Neural progenitor cell (in vitro differentiated cells): ENCODE data around the gene OPCML. TPM values are rescaled to one million over a fixed set of nuclear protein-coding genes. Genes with fewer than 3 reads are reported as not detected.

Experiments used
- DNase-seq: peaks from one replicate; pipeline ENCODE4 v3.0.0-alpha.2; 2016; ENCODE audit warnings: low spot score
- H2AFZ ChIP-seq: fragments of 200-600 bp; sonication (generic); replicated peaks from 2 replicates; pipeline ENCODE4 v1.6.1; 2016; ENCODE audit warnings: antibody characterized with exemption
- H3F3A ChIP-seq: fragments of 200-600 bp; sonication (generic); 2 replicates; pipeline ENCODE4 v1.6.1; 2016; ENCODE audit warnings: antibody characterized with exemption, low read depth
- H3K27ac ChIP-seq: fragments of 200-600 bp; sonication (generic); 2 replicates; pipeline ENCODE4 v1.5.1; 2016; ENCODE audit warnings: mild to moderate bottlenecking
- H3K27me3 ChIP-seq: fragments of 200-600 bp; sonication (generic); 2 replicates; pipeline ENCODE4 v1.6.1; 2016; ENCODE audit warnings: mild to moderate bottlenecking, moderate library complexity
- H3K36me3 ChIP-seq: fragments of 200-600 bp; sonication (generic); 2 replicates; pipeline ENCODE4 v1.5.1; 2016
- H3K4me1 ChIP-seq: fragments of 200-600 bp; sonication (generic); 2 replicates; pipeline ENCODE4 v1.6.1; 2016; ENCODE audit warnings: mixed run types
- H3K4me2 ChIP-seq: fragments of 200-600 bp; sonication (generic); 2 replicates; pipeline ENCODE4 v1.6.1; 2016
- H3K4me3 ChIP-seq: fragments of 200-600 bp; sonication (generic); 2 replicates; pipeline ENCODE4 v1.5.1; 2016
- H3K79me2 ChIP-seq: fragments of 200-600 bp; sonication (generic); 2 replicates; pipeline ENCODE4 v1.6.1; 2016; ENCODE audit warnings: low read depth
- H3K9ac ChIP-seq: fragments of 200-600 bp; sonication (generic); 2 replicates; pipeline ENCODE4 v1.6.1; 2016
- H3K9me3 ChIP-seq: fragments of 200-600 bp; sonication (generic); 2 replicates; pipeline ENCODE4 v1.5.1; 2016; ENCODE audit warnings: low read depth
- H4K20me1 ChIP-seq: fragments of 200-600 bp; sonication (generic); 2 replicates; pipeline ENCODE4 v1.6.1; 2016; ENCODE audit warnings: low read depth
- H3K27ac Mint-ChIP-seq: 3 replicates; pipeline ENCODE4 v1.8.0; 2021; ENCODE audit warnings: mixed read lengths
- H3K27me3 Mint-ChIP-seq: 2 replicates; pipeline ENCODE4 v1.8.0; 2022; ENCODE audit warnings: low read depth, mild to moderate bottlenecking, inconsistent platforms, moderate library complexity, mixed read lengths; ENCODE audit not compliant: insufficient read depth
- H3K36me3 Mint-ChIP-seq: 3 replicates; pipeline ENCODE4 v1.8.0; 2021; ENCODE audit warnings: mixed read lengths
- H3K4me1 Mint-ChIP-seq: 3 replicates; pipeline ENCODE4 v1.8.0; 2021; ENCODE audit warnings: mixed read lengths
- H3K4me3 Mint-ChIP-seq: 3 replicates; pipeline ENCODE4 v1.8.0; 2021; ENCODE audit warnings: mild to moderate bottlenecking, moderate library complexity, mixed read lengths
- H3K9me3 Mint-ChIP-seq: 3 replicates; pipeline ENCODE4 v1.8.0; 2020; ENCODE audit warnings: mixed read lengths
- EZH2 ChIP-seq: fragments of 200-600 bp; sonication (generic); IDR thresholded peaks from 2 replicates; pipeline ENCODE4 v1.6.1; 2017; ENCODE audit warnings: antibody characterized with exemption, mild to moderate bottlenecking, moderate library complexity
- EZH2phosphoT487 ChIP-seq: fragments of 200-600 bp; sonication (generic); IDR thresholded peaks from 2 replicates; pipeline ENCODE4 v1.6.1; 2017; ENCODE audit warnings: antibody characterized with exemption
- total RNA-seq: library from RNA; depleted of rRNA; stranded (reverse); fragments of >200 nt; gene quantifications from 2 replicates; pipeline ENCODE4 v1.2.3, GENCODE V29; 2015; ENCODE audit warnings: low replicate concordance
- TF ChIP-seq, protein P1 (sequence below): fragments of 200-600 bp; sonication (generic); IDR thresholded peaks from 2 replicates; pipeline ENCODE4 v1.5.1; 2017; ENCODE audit warnings: antibody characterized with exemption, mild to moderate bottlenecking

The OPCML gene
- total RNA-seq, 1 donor from 2014 or later: 0.02 TPM

DNA sequence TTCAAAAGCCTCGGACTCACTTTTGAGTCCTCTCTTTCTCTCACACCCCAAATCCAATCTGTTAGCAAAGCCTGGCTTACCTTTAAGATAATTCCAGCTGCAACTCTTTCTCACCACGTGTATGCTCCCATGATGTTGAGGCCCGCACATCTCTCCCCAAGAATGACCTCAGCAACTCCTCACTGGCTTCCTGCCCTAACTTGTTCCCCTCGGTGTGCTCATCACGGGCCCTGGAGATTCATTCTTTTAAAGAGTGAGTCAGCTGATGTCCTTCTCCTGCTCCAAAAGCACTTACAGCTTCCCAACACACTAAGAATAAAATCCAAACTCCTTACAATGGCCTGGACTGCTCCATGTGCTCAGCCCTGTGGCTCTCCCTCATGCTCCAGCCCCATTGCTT, 1041.3 kb downstream of the OPCML start:
- Histone ChIP-seq H3K27ac (no peak overlapping the region), H3K4me1 (no peaks in the 10 kb centered on the region), H3K4me2 (no peak overlapping the region), H3K36me3 (no peaks in the 10 kb centered on the region), H4K20me1 (no peaks in the 10 kb centered on the region), H2AFZ (no peak overlapping the region), H3K79me2 (no peaks in the 10 kb centered on the region), H3K4me3 (no peak overlapping the region), H3F3A (no peaks in the 10 kb centered on the region), H3K9ac (no peak overlapping the region), H3K27me3 (no peaks in the 10 kb centered on the region), H3K9me3 (no peaks in the 10 kb centered on the region)
- Mint-ChIP-seq H3K36me3 (peaks cover 2% of the 10 kb centered on the region), H3K4me1 (peaks cover 15% of the 10 kb centered on the region), H3K9me3 (peaks cover 9% of the 10 kb centered on the region), H3K4me3 (no peak overlapping the region), H3K27ac (no peak overlapping the region), H3K27me3 (no peaks in the 10 kb centered on the region)
- no peak for DNase-seq
- TF ChIP-seq EZH2phosphoT487: no peak
- TF ChIP-seq, protein P1, sequence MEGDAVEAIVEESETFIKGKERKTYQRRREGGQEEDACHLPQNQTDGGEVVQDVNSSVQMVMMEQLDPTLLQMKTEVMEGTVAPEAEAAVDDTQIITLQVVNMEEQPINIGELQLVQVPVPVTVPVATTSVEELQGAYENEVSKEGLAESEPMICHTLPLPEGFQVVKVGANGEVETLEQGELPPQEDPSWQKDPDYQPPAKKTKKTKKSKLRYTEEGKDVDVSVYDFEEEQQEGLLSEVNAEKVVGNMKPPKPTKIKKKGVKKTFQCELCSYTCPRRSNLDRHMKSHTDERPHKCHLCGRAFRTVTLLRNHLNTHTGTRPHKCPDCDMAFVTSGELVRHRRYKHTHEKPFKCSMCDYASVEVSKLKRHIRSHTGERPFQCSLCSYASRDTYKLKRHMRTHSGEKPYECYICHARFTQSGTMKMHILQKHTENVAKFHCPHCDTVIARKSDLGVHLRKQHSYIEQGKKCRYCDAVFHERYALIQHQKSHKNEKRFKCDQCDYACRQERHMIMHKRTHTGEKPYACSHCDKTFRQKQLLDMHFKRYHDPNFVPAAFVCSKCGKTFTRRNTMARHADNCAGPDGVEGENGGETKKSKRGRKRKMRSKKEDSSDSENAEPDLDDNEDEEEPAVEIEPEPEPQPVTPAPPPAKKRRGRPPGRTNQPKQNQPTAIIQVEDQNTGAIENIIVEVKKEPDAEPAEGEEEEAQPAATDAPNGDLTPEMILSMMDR: no peak
- TF ChIP-seq EZH2: no peak

DNA sequence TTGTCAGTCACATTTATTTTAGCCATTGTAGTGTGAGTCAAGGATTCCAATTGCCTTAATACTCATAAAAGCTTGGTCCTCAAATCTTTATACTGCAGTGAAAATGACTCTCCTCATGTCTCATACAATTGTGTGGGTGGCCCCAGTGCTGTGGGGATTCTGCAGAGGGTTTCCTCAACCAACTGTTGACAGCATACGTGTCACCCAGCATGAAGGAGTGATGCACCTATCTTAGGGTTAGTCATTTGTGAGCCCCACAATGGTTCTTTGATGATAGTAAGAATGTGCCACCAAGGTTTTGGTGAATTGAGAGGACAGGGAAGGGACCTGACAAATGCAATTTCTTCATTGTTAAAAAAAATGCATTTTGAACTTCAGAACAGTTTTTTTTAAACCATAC, 1046.2 kb downstream of the OPCML start:
- H3K27ac ChIP-seq: no peak overlapping the region
- no peaks in the 10 kb centered on the region for H3K9me3 ChIP-seq
- H3K4me3 ChIP-seq: no peak overlapping the region
- H2AFZ ChIP-seq: no peak overlapping the region
- H3K4me2 ChIP-seq: no peak overlapping the region
- no peaks in the 10 kb centered on the region for H3K27me3 ChIP-seq
- no peaks in the 10 kb centered on the region for H3K4me1 ChIP-seq
- no peak for DNase-seq
- TF ChIP-seq, protein P1: no peak
- TF ChIP-seq EZH2phosphoT487 (no peak), EZH2 (no peak)
- H3K36me3 ChIP-seq: no peaks in the 10 kb centered on the region
- no peaks in the 10 kb centered on the region for H3K79me2 ChIP-seq
- H3K9ac ChIP-seq: no peak overlapping the region
- H3K27ac Mint-ChIP-seq: no peak overlapping the region
- no peaks in the 10 kb centered on the region for H3K27me3 Mint-ChIP-seq
- H4K20me1 ChIP-seq: no peaks in the 10 kb centered on the region
- no peak overlapping the region for H3K4me3 Mint-ChIP-seq
- H3K4me1 Mint-ChIP-seq: no peaks in the 10 kb centered on the region
- H3K9me3 Mint-ChIP-seq: peaks cover 14% of the 10 kb centered on the region
- H3F3A ChIP-seq: no peaks in the 10 kb centered on the region
- peaks cover 2% of the 10 kb centered on the region for H3K36me3 Mint-ChIP-seq

GRCh38 chr11:132475026-132475425, 1057.3 kb downstream of the OPCML start:
- TF ChIP-seq, protein P1: no peak
- TF ChIP-seq EZH2phosphoT487 (no peak), EZH2 (no peak)
- Histone ChIP-seq H3K36me3 (no peaks in the 10 kb centered on the region), H2AFZ (no peak overlapping the region), H3K9ac (no peak overlapping the region), H3K9me3 (no peaks in the 10 kb centered on the region), H4K20me1 (no peaks in the 10 kb centered on the region), H3K4me3 (no peak overlapping the region), H3K79me2 (no peaks in the 10 kb centered on the region), H3F3A (no peaks in the 10 kb centered on the region), H3K27ac (no peak overlapping the region), H3K27me3 (no peaks in the 10 kb centered on the region), H3K4me2 (no peak overlapping the region), H3K4me1 (no peaks in the 10 kb centered on the region)
- Mint-ChIP-seq H3K27me3 (peaks cover 2% of the 10 kb centered on the region), H3K27ac (no peak overlapping the region), H3K9me3 (peaks cover 9% of the 10 kb centered on the region), H3K4me3 (no peak overlapping the region), H3K36me3 (no peaks in the 10 kb centered on the region), H3K4me1 (peaks cover 3% of the 10 kb centered on the region)
- DNase-seq: no peak
